HG02981 (cell line): Measurements from ENCODE around the gene TMEM134.
A peak's percentile ranks its signal among the peaks of the same experiment; 100 is the strongest.
"Not testable (repeated sequence)": the region's sequence is repeated elsewhere in the genome, so short reads cannot be mapped to it uniquely, and the experiment has no call there.

Experiments
- ATAC-seq: cut with Tn5 transposase; IDR thresholded peaks from one replicate; pipeline ENCODE4 v1.9.1; 2021; ENCODE audit warnings: mild to moderate bottlenecking, moderate library complexity; ENCODE audit not compliant: unreplicated experiment

Gene TMEM134

GRCh38 chr11:67486481-67487195 is 17.6 kb upstream of the TMEM134 start:
- no peak for ATAC-seq

DNA sequence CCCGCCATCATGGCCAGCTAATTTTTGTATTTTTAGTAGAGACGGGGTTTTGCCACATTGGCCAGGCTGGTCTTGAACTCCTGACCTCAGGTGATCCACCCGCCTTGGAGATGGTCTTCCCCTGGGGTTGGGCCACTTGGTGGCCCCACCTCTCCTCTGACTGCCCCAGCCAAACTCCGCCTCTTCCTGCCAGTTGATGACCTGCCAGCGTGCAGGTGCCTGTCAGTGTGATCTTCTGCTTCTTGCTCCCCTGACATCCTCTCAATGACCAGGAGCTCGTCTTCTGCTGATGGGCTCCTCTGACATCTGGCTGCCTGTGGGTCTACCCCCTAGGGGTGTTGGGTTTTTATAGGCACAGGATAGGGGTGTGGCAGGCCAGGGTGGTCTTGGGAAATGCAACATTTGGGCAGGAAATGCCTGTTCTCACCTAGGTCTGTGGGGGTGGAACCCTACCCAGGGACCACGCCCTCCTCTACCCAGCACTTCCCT is 16.9 kb upstream of the TMEM134 start:
- ATAC-seq, result not testable (repeated sequence)

- ATAC-seq, result no peak
These were observed 15.8 kb upstream of the TMEM134 start for GRCh38 chr11:67484847-67485311.

DNA sequence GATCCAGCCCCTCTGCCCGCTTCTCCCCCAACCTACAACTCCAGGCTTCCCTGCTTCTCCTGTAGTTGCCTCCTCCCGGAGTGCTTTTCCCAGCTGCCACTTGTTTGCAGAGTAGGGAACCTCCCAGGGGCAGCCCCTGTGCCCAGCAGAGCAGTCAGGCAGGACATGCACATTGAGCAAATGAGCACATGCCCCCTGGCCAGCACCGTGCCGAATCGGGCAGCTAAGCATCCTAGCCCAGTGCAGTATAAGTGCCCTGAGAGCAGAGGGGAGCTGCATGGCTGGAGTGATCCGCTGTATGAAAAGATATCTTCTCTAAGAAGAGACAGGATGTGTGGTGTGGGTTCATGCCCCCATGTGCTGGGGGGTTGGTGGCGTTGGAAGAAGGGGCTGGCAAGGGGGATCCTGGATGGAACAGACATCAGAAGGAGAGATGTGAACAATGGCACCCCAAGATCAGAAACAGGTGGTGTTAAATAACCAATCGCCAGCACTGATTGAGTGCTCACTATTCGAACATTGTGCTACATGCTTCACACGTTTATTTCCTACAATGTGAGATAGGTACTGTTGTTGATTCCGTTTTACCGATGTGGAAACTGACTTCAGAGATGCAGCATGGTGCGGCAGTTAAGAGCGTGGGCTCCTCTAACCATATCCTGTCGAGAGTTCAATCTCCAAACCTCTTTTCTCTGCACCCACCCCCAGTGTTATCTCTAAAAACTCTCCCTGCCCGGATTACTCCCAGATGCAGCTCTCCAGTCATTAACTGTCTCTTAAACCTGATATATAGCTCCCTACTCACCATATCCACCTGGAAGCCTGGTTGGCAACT is 15.0 kb upstream of the TMEM134 start:
- no peak for ATAC-seq

GRCh38 chr11:67482827-67483798 is 14.1 kb upstream of the TMEM134 start, which contains the start of gene AIP:
Gene AIP, plus strand, starts transcription at chr11:67483026. Its CDS starts 133 bp downstream, at chr11:67483159.
- peak; percentile 71 for ATAC-seq

GRCh38 chr11:67482275-67482826 is 13.3 kb upstream of the TMEM134 start:
- ATAC-seq, result no peak

DNA sequence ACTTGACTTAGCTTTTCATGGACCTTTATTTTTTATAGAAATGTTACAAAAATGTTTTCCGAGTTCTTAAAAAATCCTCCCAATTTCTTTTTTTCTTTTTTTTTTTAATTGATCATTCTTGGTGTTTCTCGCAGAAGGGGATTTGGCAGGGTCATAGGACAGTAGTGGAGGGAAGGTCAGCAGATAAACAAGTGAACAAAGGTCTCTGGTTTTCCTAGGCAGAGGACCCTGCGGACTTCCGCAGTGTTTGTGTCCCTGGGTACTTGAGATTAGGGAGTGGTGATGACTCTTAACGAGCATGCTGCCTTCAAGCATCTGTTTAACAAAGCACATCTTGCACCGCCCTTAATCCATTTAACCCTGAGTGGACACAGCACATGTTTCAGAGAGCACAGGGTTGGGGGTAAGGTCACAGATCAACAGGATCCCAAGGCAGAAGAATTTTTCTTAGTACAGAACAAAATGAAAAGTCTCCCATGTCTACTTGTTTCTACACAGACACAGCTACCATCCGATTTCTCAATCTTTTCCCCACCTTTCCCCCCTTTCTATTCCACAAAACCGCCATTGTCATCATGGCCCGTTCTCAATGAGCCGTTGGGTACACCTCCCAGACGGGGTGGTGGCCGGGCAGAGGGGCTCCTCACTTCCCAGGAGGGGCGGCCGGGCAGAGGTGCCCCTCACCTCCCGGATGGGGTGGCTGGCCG is 8.4 kb upstream of the TMEM134 start:
- not testable (repeated sequence) for ATAC-seq

DNA sequence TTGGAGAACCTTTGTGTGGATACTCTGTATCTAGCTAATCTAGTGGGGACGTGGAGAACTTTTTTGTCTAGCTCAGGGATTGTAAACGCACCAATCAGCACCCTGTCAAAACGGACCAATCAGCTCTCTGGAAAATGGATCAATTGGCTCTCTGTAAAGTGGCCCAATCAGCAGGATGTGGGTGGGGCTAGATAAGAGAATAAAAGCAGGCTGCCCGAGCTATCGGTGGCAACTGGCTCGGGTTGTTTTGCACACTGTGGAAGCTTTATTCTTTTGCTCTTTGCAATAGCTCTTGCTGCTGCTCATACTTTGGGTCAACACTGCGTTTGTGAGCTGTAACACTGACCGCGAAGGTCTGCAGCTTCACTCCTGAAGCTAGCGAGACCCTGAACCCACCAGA is 7.6 kb upstream of the TMEM134 start:
- not testable (repeated sequence) for ATAC-seq

GRCh38 chr11:67472882-67473281 is 3.8 kb upstream of the TMEM134 start:
- ATAC-seq, result no peak

DNA sequence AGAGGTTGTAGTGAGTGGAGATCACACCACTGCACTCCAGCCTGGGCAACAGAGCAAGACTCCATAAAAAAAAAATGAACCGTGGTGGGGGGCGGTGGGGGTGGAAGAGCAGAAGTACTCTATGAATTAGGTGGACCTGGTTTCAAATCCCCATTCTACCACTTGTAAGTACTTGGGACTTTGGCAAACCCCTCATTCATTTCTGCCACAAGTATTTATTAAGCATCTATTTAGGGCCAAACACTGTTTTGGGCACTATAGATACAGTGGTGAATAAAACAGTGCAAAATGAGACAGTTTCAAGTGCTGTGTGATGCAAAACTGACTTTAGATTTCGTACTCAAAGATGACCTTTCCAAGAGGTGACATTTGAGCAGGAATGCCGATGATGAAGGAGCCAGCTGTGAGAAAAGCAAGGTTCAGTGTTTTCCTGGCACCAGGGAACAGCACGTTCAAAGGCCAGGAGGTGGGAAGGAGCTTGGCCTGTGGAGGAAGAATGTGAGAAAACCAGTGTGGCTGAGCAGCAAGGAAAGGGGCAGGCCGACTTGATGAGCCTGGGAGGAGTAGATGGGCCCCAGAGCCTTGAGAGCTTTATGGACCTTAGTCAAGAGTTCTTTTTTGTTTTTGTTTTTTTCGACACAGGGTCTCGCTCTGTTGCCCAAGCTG is 1.4 kb upstream of the TMEM134 start:
- ATAC-seq, result no peak

GRCh38 chr11:67469508-67469811 is 409 bp upstream of the TMEM134 start:
- ATAC-seq, result no peak

- no peak for ATAC-seq
These were observed 644 bp downstream of the TMEM134 start for GRCh38 chr11:67468456-67468758.

GRCh38 chr11:67468056-67468455 is 995 bp downstream of the TMEM134 start:
- no peak for ATAC-seq

DNA sequence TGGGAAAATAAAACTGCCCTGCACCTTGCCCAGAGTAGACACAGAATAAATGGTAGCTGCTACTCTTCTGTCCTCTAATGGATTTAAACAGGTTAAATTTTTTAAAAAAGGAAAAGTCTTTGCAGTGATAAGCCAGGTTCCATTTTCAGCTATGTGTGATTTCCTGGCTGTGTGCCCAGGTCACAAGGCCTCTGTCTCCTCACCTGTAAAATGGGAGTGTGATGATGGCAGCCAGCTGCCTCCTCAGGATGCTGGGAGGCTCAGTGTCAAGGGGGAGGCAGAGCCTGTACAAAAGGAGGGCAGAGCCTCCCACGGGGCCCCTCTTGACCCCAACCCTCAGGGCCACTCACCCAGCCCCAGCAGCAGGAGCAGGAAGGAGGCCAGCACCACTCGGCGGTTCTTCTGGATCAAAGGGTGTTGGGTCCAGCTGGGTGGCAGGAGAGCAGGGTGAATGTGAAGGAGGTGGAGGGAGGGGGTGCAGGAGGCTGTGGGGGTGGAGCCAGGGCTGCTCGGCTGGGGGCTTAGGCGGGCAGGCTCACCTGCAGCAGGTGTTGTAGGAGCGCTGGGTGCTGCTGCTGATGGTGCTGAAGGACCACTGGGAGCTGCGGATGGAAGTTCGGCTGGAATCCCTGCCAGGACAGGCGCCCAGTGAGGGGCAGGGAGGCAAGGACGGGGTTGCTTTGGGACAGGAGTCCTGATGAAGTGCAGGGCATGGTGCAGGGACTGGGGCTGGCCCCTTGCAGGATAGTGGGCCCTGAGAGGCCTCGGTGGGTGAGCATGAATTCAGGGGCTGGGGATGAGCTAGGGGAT is 1.9 kb downstream of the TMEM134 start:
- no peak for ATAC-seq

DNA sequence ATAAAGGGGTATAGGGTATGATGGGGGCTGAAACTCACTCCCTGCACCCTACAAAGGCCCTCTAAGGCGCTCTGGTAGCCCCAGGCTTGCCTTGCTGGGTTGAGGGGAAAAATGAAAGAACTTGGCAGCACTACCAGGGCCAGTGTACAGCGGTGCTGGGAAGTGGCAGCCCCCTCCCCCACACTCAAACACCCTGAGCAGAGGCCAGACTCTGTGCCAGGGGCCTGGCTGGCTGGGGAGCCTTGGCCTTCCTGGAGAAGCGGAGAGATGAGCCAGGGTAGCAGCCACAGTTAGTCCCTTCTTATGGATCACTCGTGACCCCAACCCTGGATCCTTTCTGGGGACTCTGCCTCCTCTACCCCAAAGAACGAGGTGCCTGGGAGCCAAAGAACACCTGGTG is 2.7 kb downstream of the TMEM134 start:
- ATAC-seq, result no peak

DNA sequence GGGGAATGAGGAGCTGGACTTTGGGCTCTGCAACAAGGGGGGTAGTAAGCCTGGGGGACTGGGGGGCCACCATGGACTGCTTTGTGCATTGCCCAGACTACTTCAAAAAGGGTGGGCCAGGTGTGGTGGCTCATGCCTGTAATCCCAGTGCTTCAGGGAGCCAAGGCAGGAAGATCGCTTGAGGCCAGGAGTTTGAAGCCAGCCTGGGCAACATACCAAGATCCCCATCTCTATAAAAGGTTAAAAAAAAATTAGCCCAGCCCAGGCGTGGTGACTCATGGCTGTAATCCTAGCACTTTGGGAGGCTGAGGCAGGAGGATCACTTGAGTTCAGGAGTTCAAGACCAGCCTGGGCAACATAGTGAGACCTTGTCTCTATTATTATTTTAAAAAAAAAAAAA is 3.5 kb downstream of the TMEM134 start:
- ATAC-seq, result not testable (repeated sequence)

GRCh38 chr11:67465189-67465510 is 3.9 kb downstream of the TMEM134 start:
- ATAC-seq, result no peak

- peak; percentile 51 for ATAC-seq
These were observed 4.5 kb downstream of the TMEM134 start for GRCh38 chr11:67464411-67465188.
